ENCODE data around the gene F7.

The F7 gene

DNA sequence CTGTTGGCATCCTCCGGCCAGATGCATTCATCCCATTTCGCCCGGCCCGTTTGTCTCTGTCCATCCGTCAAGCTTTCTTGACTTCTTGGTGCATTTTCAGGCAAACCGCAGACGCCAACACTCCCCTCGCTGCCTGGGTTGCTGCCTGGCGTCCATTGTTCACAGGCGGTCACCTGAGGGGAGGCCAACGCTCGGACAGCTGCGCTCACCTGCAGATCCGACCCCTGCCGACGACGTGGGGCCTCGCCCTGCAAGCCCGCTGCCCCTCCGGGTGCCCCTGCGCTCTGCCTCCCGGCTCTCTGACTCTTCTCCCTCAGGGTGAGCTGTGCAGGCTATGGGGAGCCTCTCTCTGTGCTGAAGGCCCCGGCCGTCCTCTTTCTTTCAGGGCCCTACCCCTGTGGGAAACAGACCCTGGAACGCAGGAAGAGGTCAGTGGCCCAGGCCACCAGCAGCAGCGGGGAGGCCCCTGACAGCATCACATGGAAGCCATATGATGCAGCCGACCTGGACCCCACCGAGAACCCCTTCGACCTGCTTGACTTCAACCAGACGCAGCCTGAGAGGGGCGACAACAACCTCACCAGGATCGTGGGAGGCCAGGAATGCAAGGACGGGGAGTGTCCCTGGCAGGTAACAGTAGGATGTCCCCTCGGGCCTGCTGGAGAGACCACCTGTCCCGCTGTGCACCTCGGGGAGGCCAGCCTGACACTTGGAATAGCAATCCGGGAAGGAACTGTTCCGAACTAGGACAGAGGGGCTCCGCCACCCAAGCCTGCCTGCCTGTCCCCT is 38.1 kb downstream of the F7 start:
- Histone ChIP-seq H3K9me3 (ENCODE audit: control insufficient read depth in 2 of 2, low read length in 2 of 2) (no peaks in the 10 kb centered on the region), H3K27ac (ENCODE audit: low read length) (no peak overlapping the region), H3K4me1 (ENCODE audit: control insufficient read depth, insufficient read depth, low read length) (no peaks in the 10 kb centered on the region), H3K27me3 (ENCODE audit: control insufficient read depth in 1 of 2, insufficient read depth in 2 of 2, low read length in 2 of 2) (no peaks in the 10 kb centered on the region), H3K4me3 (ENCODE audit: low read length in 2 of 2) (no peak overlapping the region), H3K9ac (ENCODE audit: low read length in 2 of 2) (no peak overlapping the region), H3K36me3 (ENCODE audit: control insufficient read depth in 2 of 2, insufficient read depth in 2 of 2, low read length in 2 of 2) (no peaks in the 10 kb centered on the region)

DNA sequence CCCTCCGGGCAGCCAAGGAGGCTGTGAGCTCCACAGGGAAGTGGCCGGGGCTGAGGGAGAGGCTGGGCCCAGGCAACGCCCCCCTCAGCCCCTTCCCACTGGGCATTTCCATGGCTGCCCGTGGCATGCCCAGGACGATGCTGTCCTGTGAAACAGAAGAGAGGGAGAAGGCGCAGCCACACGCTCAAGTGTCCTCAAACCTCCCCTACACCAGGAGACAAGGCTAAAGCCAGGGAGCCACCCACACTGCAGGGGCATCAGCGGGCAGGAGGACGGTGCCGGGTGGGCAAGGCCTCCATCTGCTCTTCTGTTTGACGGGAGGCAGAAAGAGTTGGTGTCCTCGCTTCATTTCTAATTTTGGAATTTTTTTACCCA is 38.7 kb downstream of the F7 start:
- Histone ChIP-seq H3K36me3 (ENCODE audit: control insufficient read depth in 2 of 2, insufficient read depth in 2 of 2, low read length in 2 of 2) (no peaks in the 10 kb centered on the region), H3K9ac (ENCODE audit: low read length in 2 of 2) (no peak overlapping the region), H3K27me3 (ENCODE audit: control insufficient read depth in 1 of 2, insufficient read depth in 2 of 2, low read length in 2 of 2) (no peaks in the 10 kb centered on the region), H3K4me3 (ENCODE audit: low read length in 2 of 2) (no peak overlapping the region), H3K4me1 (ENCODE audit: control insufficient read depth, insufficient read depth, low read length) (no peaks in the 10 kb centered on the region), H3K27ac (ENCODE audit: low read length) (no peak overlapping the region), H3K9me3 (ENCODE audit: control insufficient read depth in 2 of 2, low read length in 2 of 2) (no peaks in the 10 kb centered on the region)

DNA sequence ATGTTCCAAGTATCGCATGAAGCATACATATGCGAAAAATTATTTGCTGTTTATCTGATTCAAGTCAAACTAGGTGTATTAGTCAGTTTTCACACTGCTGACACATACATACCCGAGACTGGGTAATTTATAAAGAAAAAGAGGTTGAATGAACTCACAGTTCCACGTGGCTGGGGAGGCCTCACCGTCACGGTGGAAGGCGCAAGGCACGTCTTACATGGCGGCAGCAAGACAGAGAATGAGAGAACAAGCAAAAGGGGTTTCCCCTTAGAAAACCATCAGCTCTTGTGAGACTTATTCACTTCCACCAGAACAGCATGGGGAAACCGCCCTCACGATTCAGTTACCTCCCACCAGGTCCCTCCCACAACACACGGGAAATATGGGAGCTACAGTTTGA is 39.9 kb downstream of the F7 start:
- Histone ChIP-seq H3K9me3 (ENCODE audit: control insufficient read depth in 2 of 2, low read length in 2 of 2) (no peaks in the 10 kb centered on the region), H3K4me3 (ENCODE audit: low read length in 2 of 2) (no peak overlapping the region), H3K36me3 (ENCODE audit: control insufficient read depth in 2 of 2, insufficient read depth in 2 of 2, low read length in 2 of 2) (no peaks in the 10 kb centered on the region), H3K4me1 (ENCODE audit: control insufficient read depth, insufficient read depth, low read length) (no peaks in the 10 kb centered on the region), H3K27ac (ENCODE audit: low read length) (no peak overlapping the region), H3K9ac (ENCODE audit: low read length in 2 of 2) (no peak overlapping the region), H3K27me3 (ENCODE audit: control insufficient read depth in 1 of 2, insufficient read depth in 2 of 2, low read length in 2 of 2) (no peaks in the 10 kb centered on the region)

DNA sequence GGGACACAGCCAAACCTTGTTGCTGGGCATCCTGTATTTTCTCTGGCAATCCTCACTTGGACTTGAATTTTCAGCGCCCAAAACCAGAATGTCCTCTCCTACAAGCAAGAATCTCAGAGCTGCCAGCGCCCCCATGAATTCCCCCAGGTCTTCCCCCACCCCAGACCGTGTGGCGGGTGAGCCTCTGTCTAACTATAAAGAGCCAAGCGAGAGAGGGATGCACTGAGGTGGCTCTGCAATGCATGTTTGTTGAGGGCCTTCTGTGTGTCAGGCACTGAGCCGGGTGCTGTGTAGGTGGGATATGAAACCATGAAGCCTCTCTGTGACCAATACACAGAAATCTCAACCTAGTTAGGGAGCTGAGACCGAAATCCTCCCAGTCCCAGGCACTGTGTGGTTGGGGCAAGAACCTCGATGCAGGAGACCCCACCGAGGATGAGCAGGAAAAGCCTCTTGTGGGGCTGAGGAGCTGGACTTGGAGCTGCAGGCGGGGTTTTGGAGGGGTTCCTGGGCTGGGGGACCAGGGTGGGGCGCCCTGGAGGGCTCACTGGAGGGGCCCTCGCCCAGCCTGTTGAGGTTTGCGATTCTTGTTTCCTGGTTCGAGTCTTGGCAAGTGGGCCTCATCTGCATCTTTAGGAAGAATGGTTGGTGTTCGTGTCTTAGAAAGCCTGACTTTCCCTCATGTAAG is 40.5 kb downstream of the F7 start:
- H3K36me3 ChIP-seq (ENCODE audit: control insufficient read depth in 2 of 2, insufficient read depth in 2 of 2, low read length in 2 of 2), result no peaks in the 10 kb centered on the region
- no peaks in the 10 kb centered on the region for H3K4me1 ChIP-seq (ENCODE audit: control insufficient read depth, insufficient read depth, low read length)
- H3K4me3 ChIP-seq (ENCODE audit: low read length in 2 of 2), result no peak overlapping the region
- H3K27ac ChIP-seq (ENCODE audit: low read length), result no peak overlapping the region
- no peaks in the 10 kb centered on the region for H3K27me3 ChIP-seq (ENCODE audit: control insufficient read depth in 1 of 2, insufficient read depth in 2 of 2, low read length in 2 of 2)
- no peak overlapping the region for H3K9ac ChIP-seq (ENCODE audit: low read length in 2 of 2)
- H3K9me3 ChIP-seq (ENCODE audit: control insufficient read depth in 2 of 2, low read length in 2 of 2), result no peaks in the 10 kb centered on the region

DNA sequence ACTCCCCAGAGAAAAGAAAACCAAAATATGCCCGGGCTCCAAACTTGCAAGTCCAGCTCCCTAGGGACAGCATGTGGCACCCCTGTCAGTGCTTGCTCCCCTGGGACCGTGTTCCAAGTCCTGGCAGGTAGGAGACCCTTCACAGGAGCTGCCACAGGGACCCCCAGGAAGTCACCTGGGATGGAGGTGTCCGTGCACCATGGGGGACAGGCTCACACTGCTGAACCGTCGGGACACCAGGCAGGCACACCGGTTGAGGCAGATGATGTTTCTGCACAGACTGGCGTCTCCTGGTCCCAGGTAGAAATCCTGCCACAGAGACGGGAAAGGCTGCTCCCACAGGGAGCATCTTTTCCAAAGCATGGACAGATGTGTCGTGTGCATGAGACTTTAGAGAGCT is 41.2 kb downstream of the F7 start:
- no peak overlapping the region for H3K4me3 ChIP-seq (ENCODE audit: low read length in 2 of 2)
- no peaks in the 10 kb centered on the region for H3K9me3 ChIP-seq (ENCODE audit: control insufficient read depth in 2 of 2, low read length in 2 of 2)
- no peaks in the 10 kb centered on the region for H3K27me3 ChIP-seq (ENCODE audit: control insufficient read depth in 1 of 2, insufficient read depth in 2 of 2, low read length in 2 of 2)
- no peak overlapping the region for H3K27ac ChIP-seq (ENCODE audit: low read length)
- H3K4me1 ChIP-seq (ENCODE audit: control insufficient read depth, insufficient read depth, low read length), result no peaks in the 10 kb centered on the region
- no peaks in the 10 kb centered on the region for H3K36me3 ChIP-seq (ENCODE audit: control insufficient read depth in 2 of 2, insufficient read depth in 2 of 2, low read length in 2 of 2)
- H3K9ac ChIP-seq (ENCODE audit: low read length in 2 of 2), result no peak overlapping the region

DNA sequence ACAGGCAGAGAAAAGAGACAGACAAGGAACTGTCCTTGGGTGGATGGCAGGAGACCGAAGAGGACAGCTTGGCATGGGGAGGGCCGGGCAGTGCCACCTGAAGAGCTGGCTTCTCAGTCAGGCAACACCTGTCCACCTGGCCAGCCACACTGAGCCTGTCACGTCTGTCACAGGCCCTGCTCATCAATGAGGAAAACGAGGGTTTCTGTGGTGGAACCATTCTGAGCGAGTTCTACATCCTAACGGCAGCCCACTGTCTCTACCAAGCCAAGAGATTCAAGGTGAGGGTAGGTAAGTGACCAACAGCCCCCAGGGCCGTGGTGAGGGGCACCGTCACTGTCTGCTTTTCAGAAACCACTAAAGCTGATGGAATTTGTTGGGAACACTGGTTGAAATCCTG is 41.6 kb downstream of the F7 start:
- H3K4me1 ChIP-seq (ENCODE audit: control insufficient read depth, insufficient read depth, low read length), result peaks cover under 1% of the 10 kb centered on the region
- H3K9me3 ChIP-seq (ENCODE audit: control insufficient read depth in 2 of 2, low read length in 2 of 2), result no peaks in the 10 kb centered on the region
- no peaks in the 10 kb centered on the region for H3K27me3 ChIP-seq (ENCODE audit: control insufficient read depth in 1 of 2, insufficient read depth in 2 of 2, low read length in 2 of 2)
- no peak overlapping the region for H3K27ac ChIP-seq (ENCODE audit: low read length)
- H3K36me3 ChIP-seq (ENCODE audit: control insufficient read depth in 2 of 2, insufficient read depth in 2 of 2, low read length in 2 of 2), result no peaks in the 10 kb centered on the region
- no peak overlapping the region for H3K9ac ChIP-seq (ENCODE audit: low read length in 2 of 2)
- no peak overlapping the region for H3K4me3 ChIP-seq (ENCODE audit: low read length in 2 of 2)

DNA sequence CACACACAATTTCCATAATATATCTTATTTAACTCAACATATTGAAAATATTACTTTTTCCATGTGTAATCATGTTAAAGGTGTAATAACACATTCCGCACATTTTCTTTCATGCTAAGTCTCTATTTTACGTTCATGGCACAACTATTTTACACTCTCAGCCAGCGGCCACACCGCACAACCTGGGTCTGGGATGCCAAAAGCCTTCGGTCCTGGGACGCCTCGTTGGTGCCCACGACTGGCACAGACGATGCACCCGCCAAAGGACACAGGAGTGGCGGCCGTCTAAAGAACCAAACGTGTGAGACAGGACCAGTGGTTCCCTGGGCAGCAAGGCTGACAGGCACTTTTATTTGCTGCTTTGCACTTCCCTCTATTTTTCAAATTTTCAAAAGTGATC is 42.8 kb downstream of the F7 start:
- Histone ChIP-seq H3K9me3 (ENCODE audit: control insufficient read depth in 2 of 2, low read length in 2 of 2) (no peaks in the 10 kb centered on the region), H3K4me3 (ENCODE audit: low read length in 2 of 2) (no peak overlapping the region), H3K27ac (ENCODE audit: low read length) (no peak overlapping the region), H3K4me1 (ENCODE audit: control insufficient read depth, insufficient read depth, low read length) (peaks cover 11% of the 10 kb centered on the region), H3K36me3 (ENCODE audit: control insufficient read depth in 2 of 2, insufficient read depth in 2 of 2, low read length in 2 of 2) (no peaks in the 10 kb centered on the region), H3K27me3 (ENCODE audit: control insufficient read depth in 1 of 2, insufficient read depth in 2 of 2, low read length in 2 of 2) (no peaks in the 10 kb centered on the region), H3K9ac (ENCODE audit: low read length in 2 of 2) (no peak overlapping the region)

DNA sequence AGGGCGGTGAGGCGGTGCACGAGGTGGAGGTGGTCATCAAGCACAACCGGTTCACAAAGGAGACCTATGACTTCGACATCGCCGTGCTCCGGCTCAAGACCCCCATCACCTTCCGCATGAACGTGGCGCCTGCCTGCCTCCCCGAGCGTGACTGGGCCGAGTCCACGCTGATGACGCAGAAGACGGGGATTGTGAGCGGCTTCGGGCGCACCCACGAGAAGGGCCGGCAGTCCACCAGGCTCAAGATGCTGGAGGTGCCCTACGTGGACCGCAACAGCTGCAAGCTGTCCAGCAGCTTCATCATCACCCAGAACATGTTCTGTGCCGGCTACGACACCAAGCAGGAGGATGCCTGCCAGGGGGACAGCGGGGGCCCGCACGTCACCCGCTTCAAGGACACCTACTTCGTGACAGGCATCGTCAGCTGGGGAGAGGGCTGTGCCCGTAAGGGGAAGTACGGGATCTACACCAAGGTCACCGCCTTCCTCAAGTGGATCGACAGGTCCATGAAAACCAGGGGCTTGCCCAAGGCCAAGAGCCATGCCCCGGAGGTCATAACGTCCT is 43.4 kb downstream of the F7 start:
- H3K4me3 ChIP-seq (ENCODE audit: low read length in 2 of 2), result no peak overlapping the region
- no peaks in the 10 kb centered on the region for H3K27me3 ChIP-seq (ENCODE audit: control insufficient read depth in 1 of 2, insufficient read depth in 2 of 2, low read length in 2 of 2)
- H3K27ac ChIP-seq (ENCODE audit: low read length), result no peak overlapping the region
- H3K36me3 ChIP-seq (ENCODE audit: control insufficient read depth in 2 of 2, insufficient read depth in 2 of 2, low read length in 2 of 2), result no peaks in the 10 kb centered on the region
- H3K9me3 ChIP-seq (ENCODE audit: control insufficient read depth in 2 of 2, low read length in 2 of 2), result no peaks in the 10 kb centered on the region
- H3K9ac ChIP-seq (ENCODE audit: low read length in 2 of 2), result no peak overlapping the region
- H3K4me1 ChIP-seq (ENCODE audit: control insufficient read depth, insufficient read depth, low read length), result peaks cover 13% of the 10 kb centered on the region

DNA sequence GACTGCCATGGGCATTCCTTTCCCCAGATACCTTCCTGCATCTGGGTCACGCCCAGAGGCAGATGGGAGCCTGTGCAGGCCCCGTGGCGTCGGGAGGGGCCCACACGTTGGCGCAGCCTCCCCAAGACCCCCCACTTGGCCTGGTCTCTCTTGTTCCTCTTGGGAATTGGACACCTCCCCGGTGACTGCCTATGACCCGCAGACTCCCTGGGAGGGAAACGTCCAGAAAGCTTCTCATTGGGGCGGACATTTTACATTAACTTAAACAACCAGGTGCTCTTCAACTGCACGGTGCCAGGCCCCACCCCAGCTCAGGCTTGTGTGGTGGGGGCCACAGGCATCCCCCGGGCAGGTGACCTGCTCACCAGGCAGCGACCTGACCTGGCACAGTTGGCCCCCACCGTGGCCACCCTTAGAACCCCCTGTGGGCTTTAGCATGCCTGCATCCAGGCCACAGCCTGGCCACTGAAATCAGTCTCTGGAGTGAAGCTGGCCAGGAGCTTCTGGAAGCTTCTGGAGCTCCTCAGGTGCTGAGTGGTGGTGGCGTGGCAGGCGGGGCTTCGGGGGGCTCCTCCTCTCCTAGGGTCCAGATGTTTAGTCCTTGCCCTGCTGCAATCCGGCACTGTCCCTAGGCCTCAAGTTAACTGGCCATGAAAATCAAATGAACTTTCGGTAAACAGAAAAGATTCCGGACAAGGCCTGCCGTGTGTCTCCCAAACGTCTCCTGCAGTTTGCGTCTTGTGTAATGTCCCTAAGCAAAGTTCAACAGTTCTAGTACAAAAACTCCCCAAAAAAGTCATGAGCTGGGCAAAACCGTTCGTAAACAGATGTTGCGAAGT is 44.3 kb downstream of the F7 start:
- no peaks in the 10 kb centered on the region for H3K9me3 ChIP-seq (ENCODE audit: control insufficient read depth in 2 of 2, low read length in 2 of 2)
- no peak overlapping the region for H3K27ac ChIP-seq (ENCODE audit: low read length)
- peaks cover 17% of the 10 kb centered on the region for H3K4me1 ChIP-seq (ENCODE audit: control insufficient read depth, insufficient read depth, low read length)
- no peaks in the 10 kb centered on the region for H3K36me3 ChIP-seq (ENCODE audit: control insufficient read depth in 2 of 2, insufficient read depth in 2 of 2, low read length in 2 of 2)
- no peaks in the 10 kb centered on the region for H3K27me3 ChIP-seq (ENCODE audit: control insufficient read depth in 1 of 2, insufficient read depth in 2 of 2, low read length in 2 of 2)
- no peak overlapping the region for H3K9ac ChIP-seq (ENCODE audit: low read length in 2 of 2)
- H3K4me3 ChIP-seq (ENCODE audit: low read length in 2 of 2), result no peak overlapping the region

DNA sequence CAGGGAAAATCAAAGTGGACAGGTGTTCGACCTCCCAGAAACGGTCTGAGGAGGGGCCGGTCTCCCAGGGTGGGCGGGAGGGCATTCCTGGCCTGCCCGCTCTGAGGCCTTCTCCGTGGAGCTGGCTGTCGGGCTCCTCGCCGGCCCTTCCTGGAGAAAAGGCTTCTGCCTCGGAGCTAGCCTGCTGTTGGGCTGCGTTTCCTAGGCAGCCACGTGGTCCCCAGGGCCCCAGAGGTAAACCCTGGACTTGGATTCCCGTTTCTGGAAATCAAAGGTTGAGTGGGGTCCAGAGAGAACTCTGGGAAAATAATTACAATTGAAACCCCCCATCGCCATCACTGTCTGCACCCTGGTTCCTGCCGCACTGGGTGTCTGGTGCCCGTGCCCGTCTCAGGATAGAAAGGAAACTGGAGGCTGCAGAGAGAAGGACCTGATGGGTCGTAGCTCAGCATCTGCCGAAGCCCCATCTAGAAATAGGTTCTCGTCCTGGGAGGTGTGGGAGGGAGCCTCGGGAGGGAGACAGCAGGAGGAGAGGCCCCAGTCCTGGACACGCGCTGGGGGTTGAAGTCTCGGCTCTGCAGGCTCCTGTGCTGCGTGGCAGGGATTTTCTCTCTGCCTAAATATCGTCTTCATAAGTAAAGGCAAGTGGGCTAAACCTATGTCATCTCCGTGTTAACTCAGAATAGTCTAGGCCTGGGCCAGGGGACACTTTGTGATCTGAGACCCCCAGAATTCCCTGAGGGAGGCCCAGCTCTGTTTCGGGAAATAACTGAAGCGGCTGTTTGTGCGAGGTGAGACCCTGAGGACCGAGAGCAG is 45.2 kb downstream of the F7 start:
- Histone ChIP-seq H3K27ac (ENCODE audit: low read length) (no peak overlapping the region), H3K36me3 (ENCODE audit: control insufficient read depth in 2 of 2, insufficient read depth in 2 of 2, low read length in 2 of 2) (no peaks in the 10 kb centered on the region), H3K9ac (ENCODE audit: low read length in 2 of 2) (no peak overlapping the region), H3K4me1 (ENCODE audit: control insufficient read depth, insufficient read depth, low read length) (peaks cover 17% of the 10 kb centered on the region), H3K9me3 (ENCODE audit: control insufficient read depth in 2 of 2, low read length in 2 of 2) (no peaks in the 10 kb centered on the region), H3K27me3 (ENCODE audit: control insufficient read depth in 1 of 2, insufficient read depth in 2 of 2, low read length in 2 of 2) (no peaks in the 10 kb centered on the region), H3K4me3 (ENCODE audit: low read length in 2 of 2) (no peak overlapping the region)
